HEK293 (cell line): ENCODE data around the gene TES.

Experiments
- FEZF1 ChIP-seq: fragments of 450-650 bp; formaldehyde crosslinking; IDR thresholded peaks from 2 replicates; pipeline ENCODE4 v1.5.1; 2016; ENCODE audit warnings: missing biosample characterization, missing genetic modification characterization
- KLF7 ChIP-seq: fragments of 450-650 bp; formaldehyde crosslinking; IDR thresholded peaks from 2 replicates; pipeline ENCODE4 v1.5.1; 2016; ENCODE audit warnings: missing biosample characterization, missing genetic modification characterization, borderline replicate concordance
- SCRT1 ChIP-seq: fragments of 450-650 bp; formaldehyde crosslinking; IDR thresholded peaks from 2 replicates; pipeline ENCODE4 v1.5.1; 2016; ENCODE audit warnings: missing biosample characterization, missing genetic modification characterization, borderline replicate concordance
- YY1 ChIP-seq: fragments of 450-650 bp; formaldehyde crosslinking; IDR thresholded peaks from 2 replicates; pipeline ENCODE4 v1.5.1; 2018; ENCODE audit warnings: missing biosample characterization, missing genetic modification characterization
- ZFP69B ChIP-seq: fragments of 450-650 bp; formaldehyde crosslinking; IDR thresholded peaks from 2 replicates; pipeline ENCODE4 v1.5.1; 2016; ENCODE audit warnings: missing biosample characterization, missing genetic modification characterization
- ZNF133 ChIP-seq: fragments of 450-650 bp; formaldehyde crosslinking; IDR thresholded peaks from 2 replicates; pipeline ENCODE4 v1.5.1; 2016; ENCODE audit warnings: missing biosample characterization, missing genetic modification characterization
- ZNF140 ChIP-seq: fragments of 450-650 bp; formaldehyde crosslinking; IDR thresholded peaks from 2 replicates; pipeline ENCODE4 v1.5.1; 2016; ENCODE audit warnings: missing biosample characterization, missing genetic modification characterization
- ZNF155 ChIP-seq: fragments of 450-650 bp; formaldehyde crosslinking; IDR thresholded peaks from 2 replicates; pipeline ENCODE4 v1.5.1; 2016; ENCODE audit warnings: missing biosample characterization, missing genetic modification characterization
- ZNF202 ChIP-seq: fragments of 450-650 bp; formaldehyde crosslinking; IDR thresholded peaks from 2 replicates; pipeline ENCODE4 v1.5.1; 2016; ENCODE audit warnings: missing biosample characterization, missing genetic modification characterization, borderline replicate concordance
- ZNF248 ChIP-seq: fragments of 450-650 bp; formaldehyde crosslinking; IDR thresholded peaks from 2 replicates; pipeline ENCODE4 v1.5.1; 2017; ENCODE audit warnings: missing biosample characterization, missing genetic modification characterization
- ZNF266 ChIP-seq: fragments of 450-650 bp; formaldehyde crosslinking; IDR thresholded peaks from 2 replicates; pipeline ENCODE4 v1.5.1; 2016; ENCODE audit warnings: missing biosample characterization, missing genetic modification characterization, low read depth
- ZNF292 ChIP-seq: fragments of 450-650 bp; formaldehyde crosslinking; IDR thresholded peaks from 2 replicates; pipeline ENCODE4 v1.5.1; 2016; ENCODE audit warnings: low read depth, missing biosample characterization, missing genetic modification characterization, borderline replicate concordance
- ZNF426 ChIP-seq: fragments of 450-650 bp; formaldehyde crosslinking; IDR thresholded peaks from 2 replicates; pipeline ENCODE4 v1.5.1; 2017; ENCODE audit warnings: missing biosample characterization, missing genetic modification characterization, mild to moderate bottlenecking, inconsistent platforms, moderate library complexity
- ZNF514 ChIP-seq: fragments of 450-650 bp; formaldehyde crosslinking; IDR thresholded peaks from 2 replicates; pipeline ENCODE4 v1.5.1; 2016; ENCODE audit warnings: missing biosample characterization, missing genetic modification characterization
- ZNF521 ChIP-seq: fragments of 450-650 bp; formaldehyde crosslinking; IDR thresholded peaks from 2 replicates; pipeline ENCODE4 v1.5.1; 2017; ENCODE audit warnings: missing biosample characterization, mild to moderate bottlenecking, missing genetic modification characterization
- ZNF600 ChIP-seq: fragments of 450-650 bp; formaldehyde crosslinking; IDR thresholded peaks from 2 replicates; pipeline ENCODE4 v1.5.1; 2016; ENCODE audit warnings: missing biosample characterization, missing genetic modification characterization
- ZNF626 ChIP-seq: fragments of 450-650 bp; sonication (Bioruptor Pico); formaldehyde crosslinking; IDR thresholded peaks from 2 replicates; pipeline ENCODE4 v1.5.1; 2018; ENCODE audit warnings: missing biosample characterization, missing genetic modification characterization, inconsistent platforms
- ZNF792 ChIP-seq: fragments of 450-650 bp; formaldehyde crosslinking; IDR thresholded peaks from 2 replicates; pipeline ENCODE4 v1.5.1; 2016; ENCODE audit warnings: missing biosample characterization, missing genetic modification characterization
- ZSCAN30 ChIP-seq: fragments of 450-650 bp; IDR thresholded peaks from 2 replicates; pipeline ENCODE4 v1.5.1; 2018; ENCODE audit warnings: missing biosample characterization, mild to moderate bottlenecking, missing genetic modification characterization, moderate library complexity
- TF ChIP-seq, protein P1 (sequence below): fragments of 450-650 bp; formaldehyde crosslinking; IDR thresholded peaks from 2 replicates; pipeline ENCODE4 v1.5.1; 2016; ENCODE audit warnings: missing biosample characterization, missing genetic modification characterization, borderline replicate concordance
- TF ChIP-seq, protein P2 (sequence below): fragments of 450-650 bp; formaldehyde crosslinking; IDR thresholded peaks from 2 replicates; pipeline ENCODE4 v1.5.1; 2017; ENCODE audit warnings: missing biosample characterization, missing genetic modification characterization
- TF ChIP-seq, protein P3 (sequence below): fragments of 450-650 bp; formaldehyde crosslinking; IDR thresholded peaks from 2 replicates; pipeline ENCODE4 v1.5.1; 2016; ENCODE audit warnings: missing biosample characterization, missing genetic modification characterization, low read depth
- TF ChIP-seq, protein P4 (sequence below): fragments of 450-650 bp; formaldehyde crosslinking; conservative IDR thresholded peaks from 2 replicates; pipeline ENCODE4 v1.5.1; 2016; ENCODE audit warnings: low read depth, missing biosample characterization, missing genetic modification characterization
- TF ChIP-seq, protein P5 (sequence below): fragments of 450-650 bp; formaldehyde crosslinking; IDR thresholded peaks from 2 replicates; pipeline ENCODE4 v1.5.1; 2016; ENCODE audit warnings: missing biosample characterization, missing genetic modification characterization

The TES gene

DNA sequence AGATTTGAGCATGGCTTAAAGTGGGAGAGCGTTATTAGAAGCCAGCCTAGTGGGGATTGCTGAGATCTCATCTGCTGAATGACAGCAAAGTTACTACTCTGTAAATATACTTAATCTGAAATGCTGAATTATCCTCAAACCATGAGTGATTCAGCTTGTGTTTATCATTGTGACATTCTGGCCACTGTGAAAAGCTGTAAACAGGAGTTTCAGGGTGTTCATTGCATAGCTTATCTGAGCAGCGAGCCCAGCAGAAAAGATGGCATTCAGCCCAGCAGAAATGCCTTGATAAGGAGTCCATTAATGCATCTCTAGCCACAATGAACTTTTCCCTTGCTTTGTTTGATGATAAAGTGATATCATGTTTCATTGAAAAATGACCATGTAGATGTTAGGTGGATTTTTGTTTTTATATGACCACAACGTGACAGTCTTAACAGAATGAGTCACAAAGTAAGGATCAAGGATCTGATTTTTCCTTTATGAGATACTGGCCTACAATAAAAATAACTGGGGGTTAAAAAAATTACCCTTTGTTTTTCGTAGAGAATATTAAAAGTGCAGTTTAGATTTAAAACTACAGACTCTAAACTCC is 7.8 kb downstream of the TES start (continued):
- TF ChIP-seq, protein P1, sequence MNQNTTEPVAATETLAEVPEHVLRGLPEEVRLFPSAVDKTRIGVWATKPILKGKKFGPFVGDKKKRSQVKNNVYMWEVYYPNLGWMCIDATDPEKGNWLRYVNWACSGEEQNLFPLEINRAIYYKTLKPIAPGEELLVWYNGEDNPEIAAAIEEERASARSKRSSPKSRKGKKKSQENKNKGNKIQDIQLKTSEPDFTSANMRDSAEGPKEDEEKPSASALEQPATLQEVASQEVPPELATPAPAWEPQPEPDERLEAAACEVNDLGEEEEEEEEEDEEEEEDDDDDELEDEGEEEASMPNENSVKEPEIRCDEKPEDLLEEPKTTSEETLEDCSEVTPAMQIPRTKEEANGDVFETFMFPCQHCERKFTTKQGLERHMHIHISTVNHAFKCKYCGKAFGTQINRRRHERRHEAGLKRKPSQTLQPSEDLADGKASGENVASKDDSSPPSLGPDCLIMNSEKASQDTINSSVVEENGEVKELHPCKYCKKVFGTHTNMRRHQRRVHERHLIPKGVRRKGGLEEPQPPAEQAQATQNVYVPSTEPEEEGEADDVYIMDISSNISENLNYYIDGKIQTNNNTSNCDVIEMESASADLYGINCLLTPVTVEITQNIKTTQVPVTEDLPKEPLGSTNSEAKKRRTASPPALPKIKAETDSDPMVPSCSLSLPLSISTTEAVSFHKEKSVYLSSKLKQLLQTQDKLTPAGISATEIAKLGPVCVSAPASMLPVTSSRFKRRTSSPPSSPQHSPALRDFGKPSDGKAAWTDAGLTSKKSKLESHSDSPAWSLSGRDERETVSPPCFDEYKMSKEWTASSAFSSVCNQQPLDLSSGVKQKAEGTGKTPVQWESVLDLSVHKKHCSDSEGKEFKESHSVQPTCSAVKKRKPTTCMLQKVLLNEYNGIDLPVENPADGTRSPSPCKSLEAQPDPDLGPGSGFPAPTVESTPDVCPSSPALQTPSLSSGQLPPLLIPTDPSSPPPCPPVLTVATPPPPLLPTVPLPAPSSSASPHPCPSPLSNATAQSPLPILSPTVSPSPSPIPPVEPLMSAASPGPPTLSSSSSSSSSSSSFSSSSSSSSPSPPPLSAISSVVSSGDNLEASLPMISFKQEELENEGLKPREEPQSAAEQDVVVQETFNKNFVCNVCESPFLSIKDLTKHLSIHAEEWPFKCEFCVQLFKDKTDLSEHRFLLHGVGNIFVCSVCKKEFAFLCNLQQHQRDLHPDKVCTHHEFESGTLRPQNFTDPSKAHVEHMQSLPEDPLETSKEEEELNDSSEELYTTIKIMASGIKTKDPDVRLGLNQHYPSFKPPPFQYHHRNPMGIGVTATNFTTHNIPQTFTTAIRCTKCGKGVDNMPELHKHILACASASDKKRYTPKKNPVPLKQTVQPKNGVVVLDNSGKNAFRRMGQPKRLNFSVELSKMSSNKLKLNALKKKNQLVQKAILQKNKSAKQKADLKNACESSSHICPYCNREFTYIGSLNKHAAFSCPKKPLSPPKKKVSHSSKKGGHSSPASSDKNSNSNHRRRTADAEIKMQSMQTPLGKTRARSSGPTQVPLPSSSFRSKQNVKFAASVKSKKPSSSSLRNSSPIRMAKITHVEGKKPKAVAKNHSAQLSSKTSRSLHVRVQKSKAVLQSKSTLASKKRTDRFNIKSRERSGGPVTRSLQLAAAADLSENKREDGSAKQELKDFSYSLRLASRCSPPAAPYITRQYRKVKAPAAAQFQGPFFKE, result no peak
- TF ChIP-seq ZNF155 (tag by site-specific recombination), result no peak
- TF ChIP-seq, protein P2, sequence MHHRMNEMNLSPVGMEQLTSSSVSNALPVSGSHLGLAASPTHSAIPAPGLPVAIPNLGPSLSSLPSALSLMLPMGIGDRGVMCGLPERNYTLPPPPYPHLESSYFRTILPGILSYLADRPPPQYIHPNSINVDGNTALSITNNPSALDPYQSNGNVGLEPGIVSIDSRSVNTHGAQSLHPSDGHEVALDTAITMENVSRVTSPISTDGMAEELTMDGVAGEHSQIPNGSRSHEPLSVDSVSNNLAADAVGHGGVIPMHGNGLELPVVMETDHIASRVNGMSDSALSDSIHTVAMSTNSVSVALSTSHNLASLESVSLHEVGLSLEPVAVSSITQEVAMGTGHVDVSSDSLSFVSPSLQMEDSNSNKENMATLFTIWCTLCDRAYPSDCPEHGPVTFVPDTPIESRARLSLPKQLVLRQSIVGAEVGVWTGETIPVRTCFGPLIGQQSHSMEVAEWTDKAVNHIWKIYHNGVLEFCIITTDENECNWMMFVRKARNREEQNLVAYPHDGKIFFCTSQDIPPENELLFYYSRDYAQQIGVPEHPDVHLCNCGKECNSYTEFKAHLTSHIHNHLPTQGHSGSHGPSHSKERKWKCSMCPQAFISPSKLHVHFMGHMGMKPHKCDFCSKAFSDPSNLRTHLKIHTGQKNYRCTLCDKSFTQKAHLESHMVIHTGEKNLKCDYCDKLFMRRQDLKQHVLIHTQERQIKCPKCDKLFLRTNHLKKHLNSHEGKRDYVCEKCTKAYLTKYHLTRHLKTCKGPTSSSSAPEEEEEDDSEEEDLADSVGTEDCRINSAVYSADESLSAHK (tag by site-specific recombination), result peak; percentile 97
- TF ChIP-seq ZNF626 (tag by site-specific recombination), result peak; percentile 68; the same call in 1 of the 2 replicates
- peak; percentile 94 for TF ChIP-seq KLF7 (tag by site-specific recombination)
- TF ChIP-seq, protein P3, sequence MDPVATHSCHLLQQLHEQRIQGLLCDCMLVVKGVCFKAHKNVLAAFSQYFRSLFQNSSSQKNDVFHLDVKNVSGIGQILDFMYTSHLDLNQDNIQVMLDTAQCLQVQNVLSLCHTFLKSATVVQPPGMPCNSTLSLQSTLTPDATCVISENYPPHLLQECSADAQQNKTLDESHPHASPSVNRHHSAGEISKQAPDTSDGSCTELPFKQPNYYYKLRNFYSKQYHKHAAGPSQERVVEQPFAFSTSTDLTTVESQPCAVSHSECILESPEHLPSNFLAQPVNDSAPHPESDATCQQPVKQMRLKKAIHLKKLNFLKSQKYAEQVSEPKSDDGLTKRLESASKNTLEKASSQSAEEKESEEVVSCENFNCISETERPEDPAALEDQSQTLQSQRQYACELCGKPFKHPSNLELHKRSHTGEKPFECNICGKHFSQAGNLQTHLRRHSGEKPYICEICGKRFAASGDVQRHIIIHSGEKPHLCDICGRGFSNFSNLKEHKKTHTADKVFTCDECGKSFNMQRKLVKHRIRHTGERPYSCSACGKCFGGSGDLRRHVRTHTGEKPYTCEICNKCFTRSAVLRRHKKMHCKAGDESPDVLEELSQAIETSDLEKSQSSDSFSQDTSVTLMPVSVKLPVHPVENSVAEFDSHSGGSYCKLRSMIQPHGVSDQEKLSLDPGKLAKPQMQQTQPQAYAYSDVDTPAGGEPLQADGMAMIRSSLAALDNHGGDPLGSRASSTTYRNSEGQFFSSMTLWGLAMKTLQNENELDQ, result peak; percentile 74
- 0 out of 2 replicates have a peak, but pooled peaks have one; percentile 52 for TF ChIP-seq YY1
- TF ChIP-seq ZNF292, result no peak
- no peak for TF ChIP-seq ZNF792 (tag by site-specific recombination)
- peak; percentile 12; the same call in 1 of the 2 replicates for TF ChIP-seq ZNF426
- peak; percentile 98 for TF ChIP-seq ZSCAN30
- TF ChIP-seq, protein P4, sequence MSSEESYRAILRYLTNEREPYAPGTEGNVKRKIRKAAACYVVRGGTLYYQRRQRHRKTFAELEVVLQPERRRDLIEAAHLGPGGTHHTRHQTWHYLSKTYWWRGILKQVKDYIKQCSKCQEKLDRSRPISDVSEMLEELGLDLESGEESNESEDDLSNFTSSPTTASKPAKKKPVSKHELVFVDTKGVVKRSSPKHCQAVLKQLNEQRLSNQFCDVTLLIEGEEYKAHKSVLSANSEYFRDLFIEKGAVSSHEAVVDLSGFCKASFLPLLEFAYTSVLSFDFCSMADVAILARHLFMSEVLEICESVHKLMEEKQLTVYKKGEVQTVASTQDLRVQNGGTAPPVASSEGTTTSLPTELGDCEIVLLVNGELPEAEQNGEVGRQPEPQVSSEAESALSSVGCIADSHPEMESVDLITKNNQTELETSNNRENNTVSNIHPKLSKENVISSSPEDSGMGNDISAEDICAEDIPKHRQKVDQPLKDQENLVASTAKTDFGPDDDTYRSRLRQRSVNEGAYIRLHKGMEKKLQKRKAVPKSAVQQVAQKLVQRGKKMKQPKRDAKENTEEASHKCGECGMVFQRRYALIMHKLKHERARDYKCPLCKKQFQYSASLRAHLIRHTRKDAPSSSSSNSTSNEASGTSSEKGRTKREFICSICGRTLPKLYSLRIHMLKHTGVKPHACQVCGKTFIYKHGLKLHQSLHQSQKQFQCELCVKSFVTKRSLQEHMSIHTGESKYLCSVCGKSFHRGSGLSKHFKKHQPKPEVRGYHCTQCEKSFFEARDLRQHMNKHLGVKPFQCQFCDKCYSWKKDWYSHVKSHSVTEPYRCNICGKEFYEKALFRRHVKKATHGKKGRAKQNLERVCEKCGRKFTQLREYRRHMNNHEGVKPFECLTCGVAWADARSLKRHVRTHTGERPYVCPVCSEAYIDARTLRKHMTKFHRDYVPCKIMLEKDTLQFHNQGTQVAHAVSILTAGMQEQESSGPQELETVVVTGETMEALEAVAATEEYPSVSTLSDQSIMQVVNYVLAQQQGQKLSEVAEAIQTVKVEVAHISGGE (tag by site-specific recombination), result no peak
- TF ChIP-seq ZNF140 (tag by site-specific recombination), result no peak
- TF ChIP-seq ZNF266 (tag by site-specific recombination), result no peak
- TF ChIP-seq ZNF248 (tag by site-specific recombination), result no peak
- peak; percentile 100 for TF ChIP-seq FEZF1 (tag by site-specific recombination)
- TF ChIP-seq, protein P5, sequence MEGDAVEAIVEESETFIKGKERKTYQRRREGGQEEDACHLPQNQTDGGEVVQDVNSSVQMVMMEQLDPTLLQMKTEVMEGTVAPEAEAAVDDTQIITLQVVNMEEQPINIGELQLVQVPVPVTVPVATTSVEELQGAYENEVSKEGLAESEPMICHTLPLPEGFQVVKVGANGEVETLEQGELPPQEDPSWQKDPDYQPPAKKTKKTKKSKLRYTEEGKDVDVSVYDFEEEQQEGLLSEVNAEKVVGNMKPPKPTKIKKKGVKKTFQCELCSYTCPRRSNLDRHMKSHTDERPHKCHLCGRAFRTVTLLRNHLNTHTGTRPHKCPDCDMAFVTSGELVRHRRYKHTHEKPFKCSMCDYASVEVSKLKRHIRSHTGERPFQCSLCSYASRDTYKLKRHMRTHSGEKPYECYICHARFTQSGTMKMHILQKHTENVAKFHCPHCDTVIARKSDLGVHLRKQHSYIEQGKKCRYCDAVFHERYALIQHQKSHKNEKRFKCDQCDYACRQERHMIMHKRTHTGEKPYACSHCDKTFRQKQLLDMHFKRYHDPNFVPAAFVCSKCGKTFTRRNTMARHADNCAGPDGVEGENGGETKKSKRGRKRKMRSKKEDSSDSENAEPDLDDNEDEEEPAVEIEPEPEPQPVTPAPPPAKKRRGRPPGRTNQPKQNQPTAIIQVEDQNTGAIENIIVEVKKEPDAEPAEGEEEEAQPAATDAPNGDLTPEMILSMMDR (tag by site-specific recombination), result no peak
- no peak for TF ChIP-seq ZNF133 (tag by site-specific recombination)
- TF ChIP-seq SCRT1 (tag by site-specific recombination), result peak; percentile 59
- no peak for TF ChIP-seq ZNF521 (tag by site-specific recombination)
- TF ChIP-seq ZNF202, result no peak
- TF ChIP-seq ZNF514 (tag by site-specific recombination), result no peak
- peak; percentile 70 for TF ChIP-seq ZNF600 (tag by site-specific recombination)
- peak; percentile 76 for TF ChIP-seq ZFP69B
